ENCODE measurements around the gene HAUS5. TPM values are rescaled to one million over a fixed set of nuclear protein-coding genes. Genes with fewer than 3 reads are reported as not detected.

Gene HAUS5
- total RNA-seq, 2 experiments from 2014 or later = 28.4 to 29.9 TPM

DNA sequence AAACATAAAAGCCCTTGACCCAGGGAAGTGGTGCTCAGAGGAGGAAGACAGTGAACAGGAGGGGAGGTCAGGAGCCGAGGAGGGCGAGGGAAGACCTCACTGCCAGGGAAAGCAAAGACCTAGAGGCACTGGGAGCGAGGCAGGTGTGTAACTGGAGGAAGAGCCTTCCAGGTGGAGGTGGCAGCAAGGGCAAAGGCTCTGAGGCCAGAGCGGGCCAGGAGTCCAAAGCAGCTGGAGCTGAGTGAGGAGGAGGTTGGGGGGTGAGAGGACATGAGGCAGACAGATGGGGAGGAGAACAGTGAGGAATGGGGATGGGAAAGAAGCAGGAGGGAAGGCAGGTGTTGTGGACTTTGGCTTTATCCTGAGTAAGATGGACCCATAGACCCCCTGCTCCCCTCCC lies 57.4 kb downstream of the HAUS5 start:
- DNase-seq (no peak), ATAC-seq (ENCODE audit: poor library complexity) (no peak)
- no peak overlapping the region for H3K27ac ChIP-seq (ENCODE audit: low read depth in 1 of 2, low read length in 2 of 2)
- H3K4me3 ChIP-seq (ENCODE audit: low read length) = no peak overlapping the region
- H3K9me3 ChIP-seq (ENCODE audit: control insufficient read depth in 1 of 2, insufficient read depth in 1 of 2, low read length in 2 of 2) = no peaks in the 10 kb centered on the region
- CTCF ChIA-PET = no interaction called here
- peaks cover 4% of the 10 kb centered on the region for H3K36me3 ChIP-seq (ENCODE audit: insufficient read depth, low read length)
- Mint-ChIP-seq H3K4me3 (no peak overlapping the region), H3K27me3 (peaks cover 24% of the 10 kb centered on the region), H3K36me3 (ENCODE audit: low read depth) (peaks cover 5% of the 10 kb centered on the region), H3K4me1 (ENCODE audit: low read depth) (peaks cover 10% of the 10 kb centered on the region), H3K9me3 (no peaks in the 10 kb centered on the region), H3K27ac (no peak overlapping the region)
- peaks cover 12% of the 10 kb centered on the region for H3K4me1 ChIP-seq (ENCODE audit: insufficient read depth, low read length)
- intact Hi-C loops (cut with DNase I, micrococcal nuclease) = loop anchor here in 1 of 2 experiments (10.0 kb wide), 1 partner anchor 105 kb away; the partner anchor contains the start of gene ATP4A
- POLR2A ChIA-PET = no interaction called here
- TF ChIP-seq, protein P1, sequence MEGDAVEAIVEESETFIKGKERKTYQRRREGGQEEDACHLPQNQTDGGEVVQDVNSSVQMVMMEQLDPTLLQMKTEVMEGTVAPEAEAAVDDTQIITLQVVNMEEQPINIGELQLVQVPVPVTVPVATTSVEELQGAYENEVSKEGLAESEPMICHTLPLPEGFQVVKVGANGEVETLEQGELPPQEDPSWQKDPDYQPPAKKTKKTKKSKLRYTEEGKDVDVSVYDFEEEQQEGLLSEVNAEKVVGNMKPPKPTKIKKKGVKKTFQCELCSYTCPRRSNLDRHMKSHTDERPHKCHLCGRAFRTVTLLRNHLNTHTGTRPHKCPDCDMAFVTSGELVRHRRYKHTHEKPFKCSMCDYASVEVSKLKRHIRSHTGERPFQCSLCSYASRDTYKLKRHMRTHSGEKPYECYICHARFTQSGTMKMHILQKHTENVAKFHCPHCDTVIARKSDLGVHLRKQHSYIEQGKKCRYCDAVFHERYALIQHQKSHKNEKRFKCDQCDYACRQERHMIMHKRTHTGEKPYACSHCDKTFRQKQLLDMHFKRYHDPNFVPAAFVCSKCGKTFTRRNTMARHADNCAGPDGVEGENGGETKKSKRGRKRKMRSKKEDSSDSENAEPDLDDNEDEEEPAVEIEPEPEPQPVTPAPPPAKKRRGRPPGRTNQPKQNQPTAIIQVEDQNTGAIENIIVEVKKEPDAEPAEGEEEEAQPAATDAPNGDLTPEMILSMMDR (IDR thresholded peaks at IDR 0.05) = no peak
- peaks cover 11 to 13% of the 10 kb centered on the region in 2 experiments for H3K27me3 ChIP-seq (ENCODE audit: control insufficient read depth in 1 of 2, insufficient read depth in 2 of 2, low read length in 2 of 2)

DNA sequence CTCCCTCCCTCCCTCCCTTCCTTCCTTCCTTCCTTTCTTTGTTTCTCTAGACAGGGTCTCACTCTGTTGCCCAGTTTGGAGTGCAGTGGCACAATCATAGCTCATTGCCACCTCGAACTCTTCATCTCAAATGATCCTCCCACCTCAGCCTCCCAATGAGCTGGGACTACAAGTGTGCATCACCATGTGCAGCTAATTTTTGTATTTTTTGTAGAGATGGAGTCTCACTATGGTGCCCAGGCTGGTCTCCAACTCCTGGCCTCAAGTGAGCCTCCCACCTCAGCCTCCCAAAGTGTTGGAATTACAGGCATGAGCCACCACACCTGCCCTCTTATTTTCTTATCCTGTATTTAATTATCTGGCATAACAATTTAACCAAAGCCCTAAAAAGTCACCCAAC lies 58.2 kb downstream of the HAUS5 start:
- DNase-seq (no peak), ATAC-seq (ENCODE audit: poor library complexity) (no peak)
- Histone ChIP-seq H3K36me3 (ENCODE audit: insufficient read depth, low read length) (no peaks in the 10 kb centered on the region), H3K27me3 (ENCODE audit: control insufficient read depth in 1 of 2, insufficient read depth in 2 of 2, low read length in 2 of 2) (peaks cover 11 to 13% of the 10 kb centered on the region in 2 experiments), H3K4me3 (ENCODE audit: low read length) (no peak overlapping the region), H3K27ac (ENCODE audit: low read depth in 1 of 2, low read length in 2 of 2) (no peak overlapping the region), H3K4me1 (ENCODE audit: insufficient read depth, low read length) (peaks cover 12% of the 10 kb centered on the region), H3K9me3 (ENCODE audit: control insufficient read depth in 1 of 2, insufficient read depth in 1 of 2, low read length in 2 of 2) (no peaks in the 10 kb centered on the region)
- CTCF ChIA-PET = no interaction called here
- H3K9me3 Mint-ChIP-seq = no peaks in the 10 kb centered on the region
- POLR2A ChIA-PET = no interaction called here
- intact Hi-C loops (cut with DNase I, micrococcal nuclease) = loop anchor here in 1 of 2 experiments (10.0 kb wide), 1 partner anchor 106 kb away; the partner anchor contains the start of gene ATP4A
- TF ChIP-seq, protein P1 (IDR thresholded peaks at IDR 0.05) = no peak
- H3K36me3 Mint-ChIP-seq (ENCODE audit: low read depth) = no peaks in the 10 kb centered on the region
- H3K27ac Mint-ChIP-seq = no peak overlapping the region
- H3K4me1 Mint-ChIP-seq (ENCODE audit: low read depth) = peaks cover 10% of the 10 kb centered on the region
- H3K27me3 Mint-ChIP-seq = peaks cover 24% of the 10 kb centered on the region
- no peak overlapping the region for H3K4me3 Mint-ChIP-seq

DNA sequence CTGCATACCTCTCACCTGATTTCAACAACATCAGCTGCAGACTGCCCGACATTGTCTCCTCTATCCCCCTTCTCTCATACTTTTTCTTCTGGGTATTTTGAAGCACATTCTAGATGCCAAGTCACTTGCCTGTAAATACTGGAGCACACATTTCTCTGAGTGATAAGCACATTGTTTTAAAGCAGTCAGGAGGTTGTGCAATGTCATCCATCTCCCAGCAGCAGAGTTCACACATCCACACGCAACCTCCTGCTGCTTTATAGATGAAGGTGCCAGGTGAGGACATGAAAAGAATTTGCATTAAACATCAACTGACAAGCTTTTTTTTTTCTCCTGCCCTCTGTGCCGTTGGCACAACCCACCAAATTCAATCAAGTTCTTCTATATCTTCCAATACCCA lies 59.3 kb downstream of the HAUS5 start:
- ChIA-PET POLR2A (no interaction called here), CTCF (no interaction called here)
- no peaks in the 10 kb centered on the region for H3K36me3 Mint-ChIP-seq (ENCODE audit: low read depth)
- Histone ChIP-seq H3K27me3 (ENCODE audit: control insufficient read depth in 1 of 2, insufficient read depth in 2 of 2, low read length in 2 of 2) (peaks cover 11 to 13% of the 10 kb centered on the region in 2 experiments), H3K36me3 (ENCODE audit: insufficient read depth, low read length) (no peaks in the 10 kb centered on the region), H3K4me3 (ENCODE audit: low read length) (no peak overlapping the region), H3K27ac (ENCODE audit: low read depth in 1 of 2, low read length in 2 of 2) (no peak overlapping the region), H3K9me3 (ENCODE audit: control insufficient read depth in 1 of 2, insufficient read depth in 1 of 2, low read length in 2 of 2) (no peaks in the 10 kb centered on the region), H3K4me1 (ENCODE audit: insufficient read depth, low read length) (peaks cover 12% of the 10 kb centered on the region)
- no peaks in the 10 kb centered on the region for H3K9me3 Mint-ChIP-seq
- ATAC-seq (ENCODE audit: poor library complexity) = no peak
- H3K27ac Mint-ChIP-seq = no peak overlapping the region
- no peak overlapping the region for H3K4me3 Mint-ChIP-seq
- peaks cover 10% of the 10 kb centered on the region for H3K4me1 Mint-ChIP-seq (ENCODE audit: low read depth)
- TF ChIP-seq, protein P1 (IDR thresholded peaks at IDR 0.05) = no peak
- peaks cover 24% of the 10 kb centered on the region for H3K27me3 Mint-ChIP-seq
- intact Hi-C loops (cut with DNase I, micrococcal nuclease) = loop anchor here in 1 of 2 experiments (10.0 kb wide), 1 partner anchor 107 kb away; the partner anchor contains the start of gene ATP4A
- DNase-seq = no peak
